ENCODE results near the gene TLR1.

TLR1 gene

GRCh38 chr4:38752941-38753806, 51.4 kb downstream of the TLR1 start:
- CTCF ChIA-PET = no interaction called here
- no peak for TF ChIP-seq CTCF (IDR thresholded peaks at IDR 0.05; ENCODE audit: insufficient read depth, low read length, missing control alignments)
- peak overlapping the region; percentile 2; the same call in 1 of the 2 replicates for H3K4me3 ChIP-seq (ENCODE audit: low read depth, low read length)
- peak; percentile 99 for DNase-seq (ENCODE audit: low read depth, low spot score)
- POLR2A ChIA-PET = no interaction called here

- no peak for DNase-seq (ENCODE audit: low read depth, low spot score)
- POLR2A ChIA-PET = interaction anchor here (0.6 kb wide), 1 partner anchor 15 kb away, joined by 4 read pairs; no protein-coding TSS in a partner anchor
- TF ChIP-seq CTCF (IDR thresholded peaks at IDR 0.05; ENCODE audit: insufficient read depth, low read length, missing control alignments) = no peak
- peak overlapping the region; percentile 26; the same call in 1 of the 2 replicates for H3K4me3 ChIP-seq (ENCODE audit: low read depth, low read length)
- CTCF ChIA-PET = no interaction called here
These were observed 52.1 kb downstream of the TLR1 start for GRCh38 chr4:38752372-38752940.

GRCh38 chr4:38751341-38752010, 53.1 kb downstream of the TLR1 start:
- DNase-seq (ENCODE audit: low read depth, low spot score) = no peak
- no peak for TF ChIP-seq CTCF (IDR thresholded peaks at IDR 0.05; ENCODE audit: insufficient read depth, low read length, missing control alignments)
- CTCF ChIA-PET = no interaction called here
- POLR2A ChIA-PET = interaction anchor here (0.6 kb wide), 1 partner anchor 14 kb away, joined by 4 read pairs; no protein-coding TSS in a partner anchor
- no peak overlapping the region for H3K4me3 ChIP-seq (ENCODE audit: low read depth, low read length)

GRCh38 chr4:38749336-38749735, 55.3 kb downstream of the TLR1 start:
- TF ChIP-seq CTCF (IDR thresholded peaks at IDR 0.05; ENCODE audit: insufficient read depth, low read length, missing control alignments) = no peak
- H3K4me3 ChIP-seq (ENCODE audit: low read depth, low read length) = no peak overlapping the region
- ChIA-PET POLR2A (no interaction called here), CTCF (interaction anchor here (1.0 to 1.2 kb wide), 2 partner anchors 9 to 112 kb away, joined by 3 read pairs; no protein-coding TSS in a partner anchor)
- no peak for DNase-seq (ENCODE audit: low read depth, low spot score)

GRCh38 chr4:38747629-38748028, 57.0 kb downstream of the TLR1 start:
- CTCF ChIA-PET = interaction anchor here (1.1 kb wide), 1 partner anchor 35 kb away, joined by 3 read pairs; the partner anchor contains the start of gene TLR10
- H3K4me3 ChIP-seq (ENCODE audit: low read depth, low read length) = no peak overlapping the region
- POLR2A ChIA-PET = no interaction called here
- TF ChIP-seq CTCF (IDR thresholded peaks at IDR 0.05; ENCODE audit: insufficient read depth, low read length, missing control alignments) = no peak
- DNase-seq (ENCODE audit: low read depth, low spot score) = no peak
